CD4-positive, alpha-beta T cell treated with Interleukin-2 at 100 ng/mL for 4 hours (primary cell): ENCODE results near the gene POU2F1.
"Not testable (repeated sequence)": the region's sequence is repeated elsewhere in the genome, so short reads cannot be mapped to it uniquely, and the experiment has no call there.

Source experiments
- DNase-seq: peaks from one replicate; pipeline ENCODE4 v3.0.0-alpha.2; 2020; ENCODE audit warnings: low spot score

Gene POU2F1

DNA sequence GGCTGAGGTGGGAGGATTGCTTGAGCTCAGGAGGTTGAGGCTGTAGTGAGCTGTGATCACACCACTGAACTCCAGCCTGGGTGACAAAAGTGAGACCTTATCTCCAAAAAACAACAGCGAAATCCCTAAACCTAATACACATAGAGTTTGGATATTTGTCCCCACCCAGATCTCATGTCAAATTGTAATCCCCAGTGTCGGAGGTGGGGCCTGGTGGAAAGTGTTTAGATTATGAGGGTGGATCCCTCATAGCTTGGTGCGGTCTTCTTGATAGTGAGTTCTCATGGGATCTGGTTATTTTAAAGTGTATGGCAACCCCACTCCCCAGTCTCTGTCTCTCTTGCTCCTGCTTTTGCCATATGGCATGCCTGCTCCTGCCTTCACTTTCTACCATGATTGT lies 94.0 kb downstream of the POU2F1 start:
- DNase-seq, result no peak

DNA sequence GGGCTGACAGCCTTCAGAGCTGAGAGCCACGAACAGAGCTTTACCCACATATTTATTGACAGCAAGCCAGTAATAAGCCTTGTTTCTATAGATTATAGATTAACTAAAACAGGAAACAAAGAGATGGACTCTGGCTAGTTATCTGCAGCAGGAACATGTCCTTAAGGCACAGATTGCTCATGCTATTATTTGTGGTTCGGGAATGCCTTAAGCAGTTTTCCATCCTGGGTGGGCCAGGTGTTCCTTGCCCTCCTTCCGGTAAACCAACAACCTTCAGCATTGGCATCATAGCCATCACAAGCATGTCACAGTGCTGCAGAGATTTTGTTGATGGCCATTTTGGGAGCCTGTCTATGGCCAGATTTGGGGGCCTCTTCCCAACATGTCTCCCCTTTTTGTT lies 96.8 kb downstream of the POU2F1 start:
- no peak for DNase-seq

DNA sequence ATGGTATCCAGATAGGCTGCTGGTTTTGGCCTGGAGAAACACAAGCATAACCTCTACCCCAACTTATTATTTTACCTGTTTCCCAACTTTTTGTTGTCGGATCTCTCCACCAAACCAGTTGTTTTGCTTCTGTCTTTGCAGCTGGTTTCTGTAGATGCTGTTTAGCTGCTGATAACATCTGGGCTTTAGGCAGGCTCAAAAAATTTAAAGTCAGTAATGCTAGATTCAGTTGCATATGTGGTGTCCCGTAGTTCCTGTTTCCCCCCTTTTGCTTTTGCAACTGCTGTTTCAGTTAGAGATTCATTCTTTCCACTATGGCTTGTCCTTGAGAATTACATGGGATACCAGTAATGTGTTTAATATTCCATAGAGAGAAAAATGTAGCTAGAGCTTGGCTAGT lies 98.5 kb downstream of the POU2F1 start:
- not testable (repeated sequence) for DNase-seq

DNA sequence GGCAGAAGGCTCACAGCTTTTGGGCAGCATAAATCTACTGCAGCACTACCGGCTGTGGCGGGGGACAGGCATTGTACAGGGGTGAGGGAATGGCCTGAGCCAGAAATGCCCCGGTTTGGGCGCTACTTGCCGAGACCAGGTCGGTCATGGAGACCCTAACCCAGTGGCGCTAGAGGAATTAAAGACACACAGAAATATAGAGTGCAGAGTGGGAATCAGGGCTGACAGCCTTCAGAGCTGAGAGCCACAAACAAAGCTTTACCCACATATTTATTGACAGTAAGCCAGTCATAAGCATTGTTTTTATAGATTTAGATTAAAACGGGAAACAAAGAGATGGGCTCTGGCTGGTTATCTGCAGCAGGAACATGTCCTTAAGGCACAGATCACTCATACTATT lies 101.8 kb downstream of the POU2F1 start:
- no peak for DNase-seq

DNA sequence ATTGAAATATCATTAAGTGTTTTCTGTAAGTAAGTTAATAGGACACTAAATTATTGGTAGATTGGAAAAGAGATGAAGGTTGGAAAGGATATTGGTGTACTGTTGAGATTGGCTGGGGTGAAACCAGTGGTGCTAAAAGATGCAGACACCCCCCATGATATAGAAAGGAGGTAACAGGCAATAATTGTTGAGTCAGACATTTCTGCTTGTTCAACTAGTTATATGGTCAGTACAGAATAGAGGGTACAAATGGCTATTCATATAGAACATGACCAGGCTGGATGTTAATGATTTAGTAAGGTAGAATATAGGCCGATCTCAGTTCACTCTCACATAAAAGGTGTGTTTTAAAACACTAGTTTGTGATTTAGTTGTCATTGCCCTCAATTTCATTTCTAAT lies 104.5 kb downstream of the POU2F1 start:
- DNase-seq, result no peak

DNA sequence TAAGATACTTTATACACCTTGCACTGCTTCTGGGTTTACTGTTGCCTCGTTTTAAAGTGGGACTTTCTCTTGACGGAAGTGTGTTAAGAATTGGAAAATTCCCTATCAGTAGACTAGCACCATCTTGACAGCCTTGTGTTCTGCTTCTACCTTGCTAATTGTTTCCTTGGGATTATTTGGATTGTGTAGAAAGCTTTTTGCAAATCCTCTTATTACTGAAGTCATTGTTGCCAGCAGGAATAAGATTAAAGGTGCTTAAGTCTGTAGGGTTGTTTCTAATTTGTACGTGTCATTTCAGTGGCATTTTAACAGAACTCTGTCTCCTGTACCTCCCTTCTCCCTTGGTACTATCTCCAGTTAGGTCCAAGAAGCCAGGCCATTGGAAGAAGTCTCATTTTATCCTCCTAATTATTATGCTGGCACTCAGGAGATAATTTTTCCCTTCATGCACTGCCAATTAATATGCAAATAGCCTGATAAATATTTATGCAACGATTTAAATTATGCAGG lies 107.7 kb downstream of the POU2F1 start:
- no peak for DNase-seq

DNA sequence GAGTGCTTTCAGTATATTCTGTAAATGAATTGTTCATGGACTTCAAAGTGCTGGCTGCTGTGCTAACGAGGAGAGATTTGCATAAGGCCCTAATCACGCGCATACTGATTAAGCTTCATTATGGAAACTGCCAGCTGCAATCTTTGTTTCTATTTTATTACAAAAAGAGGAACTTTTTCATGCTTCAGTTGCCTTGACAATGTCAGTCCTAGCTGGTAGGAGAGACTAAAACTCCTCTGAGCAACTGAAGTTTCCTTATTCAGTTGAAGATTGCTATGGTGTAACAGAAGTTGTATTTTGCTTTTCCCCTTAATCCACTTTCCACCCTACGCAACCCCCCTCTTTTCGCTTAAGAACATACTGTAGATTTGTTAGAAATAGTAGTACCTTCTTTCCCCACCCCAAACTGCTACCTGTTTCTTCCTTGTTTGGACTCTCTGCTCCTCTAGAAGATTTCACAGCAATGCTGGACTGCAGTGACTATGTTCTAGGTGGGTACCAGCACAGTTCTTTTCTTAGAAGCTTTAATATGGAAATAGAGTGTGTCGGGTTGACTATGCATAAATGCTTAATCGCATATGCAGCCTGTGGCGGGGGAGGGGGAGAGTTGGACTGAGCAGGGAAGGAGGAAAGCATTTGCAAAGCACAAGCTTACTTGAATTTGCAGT lies 108.3 kb downstream of the POU2F1 start:
- DNase-seq, result no peak

DNA sequence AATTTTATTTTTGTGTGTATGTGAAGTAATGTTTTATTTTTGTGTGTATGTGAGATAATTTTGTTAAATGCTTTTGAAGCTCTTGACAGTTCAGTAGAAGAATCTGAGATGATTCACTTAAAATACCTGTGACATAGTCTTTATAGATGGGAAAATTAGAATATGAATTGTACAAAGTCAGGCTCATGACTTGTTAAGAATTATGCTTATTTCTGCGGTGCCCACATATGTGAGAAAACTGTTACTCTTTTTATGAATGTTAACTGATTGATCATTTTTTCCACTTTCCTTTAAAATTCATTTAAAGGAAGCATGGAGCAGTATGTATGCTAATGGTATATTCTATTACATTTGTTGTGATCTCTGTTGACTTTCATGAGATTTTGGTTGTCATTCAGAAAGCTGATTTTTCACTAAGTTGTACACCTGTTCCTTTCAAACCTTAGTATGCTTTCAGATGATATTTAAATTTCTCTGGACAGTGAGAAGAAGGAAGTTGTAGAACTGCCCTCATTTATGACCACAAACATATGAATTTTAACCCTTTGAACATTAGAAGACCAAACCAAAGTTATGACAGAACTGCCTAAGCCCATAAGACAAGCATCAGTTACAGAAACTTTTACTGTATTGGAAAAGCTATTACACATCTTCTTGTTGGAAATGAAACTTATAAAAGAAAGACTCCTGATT lies 110.1 kb downstream of the POU2F1 start:
- DNase-seq, result no peak

DNA sequence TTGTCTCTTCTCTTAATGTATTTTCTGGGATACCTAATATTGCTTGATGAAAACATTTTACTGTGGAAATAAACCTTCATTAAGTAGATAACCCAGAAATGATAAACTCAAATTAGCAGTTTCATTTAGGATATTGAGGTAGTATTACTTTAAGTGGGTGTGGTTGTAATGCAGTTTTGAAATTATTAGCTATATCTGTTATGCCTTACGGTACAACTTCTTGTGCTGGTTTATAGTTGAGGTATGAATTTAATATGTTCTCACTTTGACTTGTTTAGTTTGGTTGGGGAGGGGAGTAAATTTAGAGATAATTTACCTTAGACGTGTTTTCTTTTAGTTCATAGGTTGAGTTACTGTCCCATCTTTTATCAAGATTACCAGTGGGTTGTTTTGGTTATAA lies 111.0 kb downstream of the POU2F1 start:
- DNase-seq, result no peak

DNA sequence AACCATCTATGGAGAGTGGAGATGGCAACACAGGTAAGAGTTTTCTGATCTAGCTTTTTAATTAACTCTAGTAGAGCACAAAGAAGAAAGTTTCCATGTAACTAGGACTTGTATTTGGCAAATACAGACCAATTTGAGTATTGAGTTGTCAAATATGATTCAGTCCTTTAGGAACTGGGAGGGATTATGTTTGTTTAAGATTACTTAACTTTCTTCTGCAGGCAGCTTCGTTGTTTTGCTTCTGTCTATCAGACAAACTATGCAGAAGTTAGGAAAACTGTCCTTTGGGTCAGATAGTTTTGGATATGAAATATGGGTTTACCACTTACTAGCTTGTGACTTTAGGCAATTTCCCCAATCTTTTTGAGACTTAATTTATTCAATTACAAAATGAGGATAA lies 111.8 kb downstream of the POU2F1 start:
- DNase-seq, result no peak

DNA sequence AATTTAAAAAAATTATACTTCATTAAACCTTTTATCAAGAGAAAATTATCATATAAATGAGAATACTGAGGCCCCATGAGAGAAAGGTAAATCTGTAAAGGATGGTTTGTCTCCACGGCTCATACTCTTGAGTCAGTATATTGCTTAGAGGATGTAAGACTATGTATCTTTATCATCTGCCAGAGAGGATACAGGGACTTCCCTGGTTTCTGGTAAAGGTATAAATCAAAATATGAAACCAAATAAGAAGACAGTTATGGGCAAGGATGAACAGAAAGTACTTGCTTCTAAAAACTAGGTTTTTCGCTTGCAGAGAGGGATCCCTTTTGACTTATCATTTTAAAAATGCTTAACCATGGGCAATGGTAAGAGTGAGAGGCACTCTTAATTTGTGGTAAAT lies 112.4 kb downstream of the POU2F1 start:
- DNase-seq, result no peak

DNA sequence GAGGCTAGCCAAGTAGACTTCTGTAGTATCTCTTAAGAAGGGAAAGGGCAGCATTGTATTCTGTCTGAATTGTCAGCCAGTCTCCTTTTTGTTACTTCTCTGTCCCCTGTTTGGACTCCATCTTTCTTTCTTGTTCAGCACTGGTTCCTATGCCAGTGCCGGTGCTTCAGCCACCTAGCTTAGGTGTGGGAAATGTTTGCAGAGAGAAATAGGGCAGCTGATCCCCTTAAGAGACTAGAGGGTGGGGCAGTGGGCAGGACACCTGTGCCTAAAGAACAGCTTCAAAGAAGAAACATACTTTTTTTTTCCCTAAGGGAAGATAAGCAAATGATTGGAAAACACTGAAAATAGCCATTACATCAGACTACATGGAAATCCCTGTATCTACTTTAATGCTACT lies 113.0 kb downstream of the POU2F1 start:
- DNase-seq, result no peak

DNA sequence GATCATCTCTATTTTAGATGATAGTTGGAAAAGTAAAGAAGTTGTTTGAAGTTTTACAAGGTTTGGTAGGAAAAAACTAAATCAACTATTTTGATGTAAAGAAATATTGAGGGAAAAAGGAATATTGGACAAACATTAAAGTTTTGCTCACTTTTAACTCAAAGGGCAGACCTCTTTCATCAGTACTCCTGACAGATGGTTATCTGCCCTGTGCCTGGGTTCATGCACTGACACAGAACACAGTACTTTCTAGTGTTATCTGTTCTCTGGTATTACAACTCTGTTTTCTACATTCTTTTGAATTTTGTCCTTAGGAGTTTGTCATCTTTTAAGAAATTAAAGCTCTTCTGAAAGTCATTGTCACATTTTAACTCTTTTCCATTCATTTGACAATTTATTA lies 118.7 kb downstream of the POU2F1 start:
- DNase-seq, result no peak

DNA sequence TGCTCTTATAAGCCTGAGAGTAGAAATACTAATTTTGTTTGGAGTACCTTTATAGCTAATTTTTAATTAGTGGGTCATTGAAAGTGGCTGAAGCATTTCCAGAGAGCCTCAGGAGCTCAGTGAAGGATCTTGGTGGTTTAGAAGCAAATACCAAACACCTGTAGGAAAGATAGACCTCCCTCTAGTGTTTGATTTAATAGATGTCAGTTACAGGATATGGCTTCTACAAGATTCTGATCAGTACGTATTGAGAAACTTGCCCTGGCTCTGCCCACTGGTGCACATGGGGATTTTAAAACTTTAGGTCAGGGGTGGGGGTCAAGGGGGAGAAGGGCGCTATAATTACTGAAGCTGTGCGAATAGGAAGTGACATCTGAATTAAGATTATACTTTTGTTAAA lies 122.2 kb downstream of the POU2F1 start:
- no peak for DNase-seq

DNA sequence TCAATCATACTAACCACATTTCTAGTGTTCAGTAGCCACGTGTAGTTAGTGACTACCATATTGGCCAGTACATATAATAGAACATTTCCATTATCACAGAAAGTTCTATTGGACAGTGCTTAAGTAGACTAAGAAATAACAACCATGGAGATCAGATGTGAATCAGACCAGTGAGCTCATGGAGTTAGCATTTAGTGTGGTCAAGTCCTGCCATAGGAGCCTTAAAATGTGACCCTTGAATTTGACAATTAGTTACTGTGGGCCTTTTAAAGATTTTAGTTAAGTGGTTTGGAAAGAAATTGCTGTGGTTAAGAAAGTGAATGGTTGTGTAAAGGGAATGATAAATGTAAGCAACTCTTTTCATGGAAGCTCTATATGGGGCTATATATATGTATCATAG lies 123.4 kb downstream of the POU2F1 start:
- DNase-seq, result no peak

DNA sequence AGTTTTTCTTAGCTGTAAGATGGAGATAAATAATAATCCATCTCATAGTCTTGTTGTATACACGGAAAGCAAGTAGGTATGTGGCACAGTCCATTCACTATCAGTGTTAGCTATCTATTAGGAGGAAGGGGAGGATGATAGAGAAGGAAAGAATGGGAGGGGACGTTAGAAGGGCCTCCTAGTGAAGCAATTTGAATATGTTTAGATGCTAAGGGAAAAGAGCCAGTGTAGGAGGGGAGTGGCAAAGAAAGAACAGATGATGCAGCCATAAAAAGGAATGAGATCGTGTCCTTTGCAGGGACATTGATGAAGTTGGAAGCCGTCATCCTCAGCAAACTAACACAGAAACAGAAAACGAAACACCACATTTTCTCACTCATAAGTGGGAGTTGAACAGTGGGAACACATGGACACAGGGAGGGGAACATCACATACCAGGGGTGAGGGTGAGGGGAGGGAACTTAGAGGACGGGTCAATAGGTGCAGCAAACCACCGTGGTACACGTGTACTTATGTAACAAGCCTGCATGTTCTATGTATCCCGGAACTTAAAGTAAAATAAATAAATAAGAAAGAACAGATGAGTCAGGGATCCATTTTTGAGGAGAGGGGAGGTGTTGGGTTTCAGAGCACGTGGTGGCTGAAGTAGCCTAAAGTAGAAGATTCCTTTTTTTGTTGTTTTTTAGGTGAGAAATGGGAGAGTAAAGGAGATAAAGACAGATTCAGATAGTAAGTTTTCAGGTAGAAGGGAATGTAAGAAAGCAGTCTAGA lies 124.1 kb downstream of the POU2F1 start:
- no peak for DNase-seq

DNA sequence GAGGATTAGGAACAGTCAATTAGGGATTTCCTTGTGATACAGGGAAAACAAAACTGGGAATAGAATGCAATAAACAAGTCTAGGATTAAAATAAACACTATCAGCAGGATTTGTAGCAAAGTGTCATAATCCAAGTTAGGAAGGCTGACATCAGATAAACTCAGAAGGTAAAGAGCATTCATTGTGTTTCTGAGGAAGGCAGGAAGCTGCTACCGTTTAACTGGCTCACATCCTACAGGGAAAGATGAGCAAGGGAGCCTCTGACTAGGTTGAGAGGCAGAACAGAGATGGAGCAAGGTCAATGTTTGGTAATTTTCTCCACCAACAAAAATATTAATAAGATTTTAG lies 124.7 kb downstream of the POU2F1 start:
- no peak for DNase-seq

DNA sequence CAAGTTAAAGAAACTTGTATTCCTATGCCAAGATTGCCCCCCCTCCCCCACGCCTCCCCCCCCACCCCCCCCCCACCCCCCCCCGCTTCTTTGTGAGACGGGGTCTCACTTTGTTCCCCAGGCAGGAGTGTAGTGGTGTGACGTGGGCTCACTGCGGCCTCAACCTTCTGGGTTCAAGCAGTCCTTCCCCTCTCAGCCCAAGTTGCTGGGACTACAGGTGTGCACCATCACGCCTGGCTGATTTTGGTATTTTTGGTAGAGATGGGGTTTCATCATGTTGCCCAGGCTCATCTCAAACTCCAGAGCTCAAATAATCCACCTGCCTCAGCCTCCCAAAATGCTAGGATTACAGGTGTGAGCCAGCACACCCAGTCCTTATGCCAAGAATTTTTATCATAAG lies 136.6 kb downstream of the POU2F1 start:
- no peak for DNase-seq

DNA sequence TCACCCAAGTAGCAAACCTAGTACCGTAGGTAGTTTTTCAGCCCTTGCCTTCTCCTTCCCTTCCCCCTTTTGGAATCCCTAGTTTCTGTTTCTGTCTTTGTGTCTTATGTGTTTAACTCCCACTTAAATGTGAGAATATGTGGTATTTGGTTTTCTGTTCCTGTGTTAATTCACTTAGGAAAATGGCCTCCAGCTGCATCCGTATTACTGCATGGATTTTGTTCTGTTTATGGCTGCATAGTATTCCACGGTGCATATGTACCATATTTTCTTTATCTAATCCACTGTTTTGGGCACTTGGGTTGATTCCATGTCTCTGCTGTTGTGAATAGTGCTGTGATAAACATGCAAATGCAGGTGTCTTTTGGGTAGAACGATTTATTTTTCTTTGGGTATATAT lies 138.6 kb downstream of the POU2F1 start:
- no peak for DNase-seq

DNA sequence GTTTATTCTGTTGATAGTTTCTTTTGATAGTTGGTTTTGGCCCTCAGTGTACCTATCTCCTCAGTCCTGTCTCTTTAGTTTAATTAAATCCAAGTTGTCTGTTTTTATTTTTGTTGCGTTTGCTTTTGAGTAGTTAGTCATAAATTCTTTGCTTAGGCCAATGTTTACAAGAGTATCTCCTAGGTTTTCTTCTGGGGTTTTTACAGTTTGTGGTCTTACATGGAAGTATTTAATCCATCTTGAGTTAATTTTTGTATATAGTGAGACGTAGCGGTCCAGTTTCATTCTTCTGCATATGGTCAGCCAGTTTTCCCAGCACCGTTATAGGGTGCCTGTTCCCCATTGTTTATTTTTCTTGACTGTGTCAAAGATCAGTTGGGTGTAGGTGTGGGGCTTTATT lies 139.4 kb downstream of the POU2F1 start:
- no peak for DNase-seq

DNA sequence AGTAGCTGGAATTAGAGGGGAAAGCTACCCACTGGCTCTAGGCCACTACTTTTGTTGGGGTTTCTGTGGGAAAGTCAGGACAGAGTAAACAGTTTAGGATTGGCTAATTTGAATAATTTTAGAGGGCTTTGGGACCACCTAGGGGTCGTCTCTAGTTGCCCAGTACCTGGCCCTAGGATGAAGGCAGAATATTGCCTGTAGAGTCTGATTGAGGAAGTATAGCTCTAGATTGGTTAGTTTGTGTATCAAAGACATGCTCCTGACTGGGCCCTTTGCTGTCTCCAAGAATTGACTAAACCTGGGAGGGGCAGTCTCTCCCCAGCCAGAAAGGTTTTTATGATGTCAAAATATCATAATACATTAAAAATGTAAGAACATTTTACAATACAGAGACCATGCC lies 142.0 kb downstream of the POU2F1 start:
- DNase-seq, result no peak

DNA sequence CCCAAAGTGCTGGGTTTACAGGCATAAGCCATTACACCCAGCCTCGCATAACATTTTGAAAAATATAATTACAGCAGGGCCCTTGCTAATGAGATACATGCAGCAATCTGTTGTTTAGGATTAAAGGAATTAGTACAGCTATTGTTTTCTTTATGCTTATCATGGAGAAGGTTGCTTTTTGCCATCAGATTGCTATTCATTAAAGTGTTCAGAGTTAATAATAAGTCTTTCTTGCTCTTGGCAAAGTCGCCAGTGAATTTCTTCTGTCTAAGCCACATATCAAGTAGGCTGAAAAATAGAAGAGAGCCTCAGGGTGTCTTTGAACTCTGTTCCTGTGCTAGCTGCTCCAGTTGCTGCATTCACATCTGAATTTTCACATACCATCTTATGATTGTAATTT lies 144.1 kb downstream of the POU2F1 start:
- no peak for DNase-seq

DNA sequence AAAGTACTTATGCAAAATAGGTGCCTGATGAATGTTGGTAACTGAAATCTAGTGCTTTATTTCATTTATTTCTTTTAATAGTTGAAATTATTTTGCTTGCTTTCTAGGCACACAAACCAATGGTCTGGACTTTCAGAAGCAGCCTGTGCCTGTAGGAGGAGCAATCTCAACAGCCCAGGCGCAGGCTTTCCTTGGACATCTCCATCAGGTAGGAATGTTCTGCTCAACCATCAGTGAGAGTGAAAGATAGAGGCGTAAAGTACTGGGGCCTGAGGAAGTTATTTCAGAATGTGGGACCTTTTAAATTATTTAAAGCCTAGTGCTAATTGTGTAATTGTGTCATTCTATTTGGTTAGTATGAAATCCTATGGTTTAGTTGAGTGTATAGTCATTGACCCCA lies 144.7 kb downstream of the POU2F1 start:
- no peak for DNase-seq
